Muscle layer of colon (tissue), 2 donors: ENCODE results near the gene ZG16.

ENCODE experiments used
- H3K27ac ChIP-seq: one replicate; pipeline ENCODE4 v1.7.0; 2013; ENCODE audit warnings: low read depth, mild to moderate bottlenecking, low read length, moderate library complexity
- H3K27me3 ChIP-seq, 2 donors: one replicate each; pipeline ENCODE4 v1.7.0; 2013; ENCODE audit warnings: low read length in 2 of 2, mild to moderate bottlenecking in 2 of 2; ENCODE audit not compliant: insufficient read depth in 2 of 2, control insufficient read depth in 1 of 2
- H3K36me3 ChIP-seq: one replicate; pipeline ENCODE4 v1.7.0; 2013; ENCODE audit warnings: mild to moderate bottlenecking, low read length; ENCODE audit not compliant: insufficient read depth
- H3K4me1 ChIP-seq: one replicate; pipeline ENCODE4 v1.7.0; 2013; ENCODE audit warnings: mild to moderate bottlenecking, low read length; ENCODE audit not compliant: insufficient read depth
- H3K4me3 ChIP-seq, 2 donors: one replicate each; pipeline ENCODE4 v1.7.0; 2013; ENCODE audit warnings: low read length in 2 of 2, low read depth in 1 of 2, mild to moderate bottlenecking in 1 of 2, moderate library complexity in 1 of 2
- H3K9ac ChIP-seq: one replicate; pipeline ENCODE4 v1.7.0; 2013; ENCODE audit warnings: low read length
- H3K9me3 ChIP-seq: one replicate; pipeline ENCODE4 v1.7.0; 2013; ENCODE audit warnings: mild to moderate bottlenecking, low read length
- donor health status: abdominal sarcoma.
- donor health status: Adenocarcinoma of cecum.

ZG16 gene

DNA sequence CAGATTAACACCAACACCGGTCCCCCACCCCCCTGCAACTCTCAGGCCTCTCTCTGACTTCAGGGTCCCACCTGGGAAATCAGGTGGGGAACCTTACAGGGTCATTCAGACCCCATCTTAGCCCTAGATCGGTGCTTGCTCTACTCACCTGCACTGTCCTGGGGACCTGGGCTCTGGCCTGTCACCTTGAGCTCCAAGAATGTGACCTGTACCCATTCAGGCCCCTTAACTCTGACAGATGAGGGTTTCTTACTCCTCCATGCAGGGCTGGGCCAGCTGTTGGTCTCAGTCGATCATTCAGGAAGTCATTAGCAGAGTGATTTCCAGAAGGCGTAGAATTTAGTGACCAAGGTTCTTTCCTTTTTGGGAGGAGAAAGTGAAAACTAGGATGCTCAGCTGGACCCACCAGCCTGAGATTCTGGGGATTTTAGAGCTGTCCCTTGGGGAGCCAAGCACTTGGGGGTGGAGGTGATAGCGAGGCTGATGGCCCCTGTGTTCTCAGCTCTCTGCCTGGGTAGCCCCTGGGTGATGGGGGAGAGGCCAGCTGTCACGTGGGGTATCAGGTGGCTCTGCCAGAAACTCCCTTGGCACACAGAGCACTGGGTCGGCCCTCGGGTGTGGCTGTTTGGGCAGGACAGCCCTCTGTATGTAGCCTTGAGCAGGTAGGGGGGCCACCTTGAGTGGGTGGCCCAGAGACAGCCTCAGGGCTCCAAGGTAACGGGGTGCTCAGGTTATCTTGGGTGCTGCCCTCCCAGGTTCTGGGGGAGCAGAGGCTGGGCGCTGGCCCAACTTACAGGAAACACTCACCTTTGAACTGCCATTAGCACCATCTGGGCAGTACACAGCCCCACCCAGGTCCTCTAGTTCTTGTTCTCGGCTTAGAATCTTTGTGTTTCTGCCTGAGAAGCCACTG, 42.9 kb downstream of the ZG16 start:
- peak overlapping the region; percentile 94 for H3K9ac ChIP-seq
- no peaks in the 10 kb centered on the region for H3K9me3 ChIP-seq
- peaks cover 19% of the 10 kb centered on the region for H3K36me3 ChIP-seq
- peak overlapping the region; percentile 99 for H3K27ac ChIP-seq
- H3K27me3 ChIP-seq = no peaks in the 10 kb centered on the region
- peak overlapping the region; percentile 92 to 96 for H3K4me3 ChIP-seq
- H3K4me1 ChIP-seq = peaks cover 66% of the 10 kb centered on the region

DNA sequence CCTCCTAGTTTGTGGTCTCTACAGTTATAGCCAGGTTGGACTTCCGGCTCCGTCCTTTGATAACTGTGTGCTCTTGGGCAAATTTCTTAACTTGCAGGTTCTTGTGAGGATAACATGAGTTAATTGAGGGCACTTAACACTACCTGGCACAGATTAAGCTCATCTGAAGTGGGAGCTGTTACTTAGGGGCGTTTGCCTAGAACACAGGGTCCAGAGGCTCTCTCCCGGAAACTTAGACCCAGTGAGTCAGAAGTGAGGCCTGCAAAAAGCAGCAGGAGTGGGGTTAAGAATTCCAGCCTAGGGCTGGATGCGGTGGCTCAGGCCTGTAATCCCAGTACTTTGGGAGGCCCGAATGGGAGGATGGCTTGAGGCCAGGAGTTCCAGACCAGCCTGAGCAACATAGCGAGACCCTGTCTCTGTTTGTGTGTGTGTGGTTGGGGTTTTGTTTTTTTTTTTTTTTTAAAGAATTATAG, 43.6 kb downstream of the ZG16 start:
- peak overlapping the region; percentile 99 for H3K27ac ChIP-seq
- peaks cover 19% of the 10 kb centered on the region for H3K36me3 ChIP-seq
- H3K27me3 ChIP-seq = no peaks in the 10 kb centered on the region
- H3K4me1 ChIP-seq = peaks cover 69% of the 10 kb centered on the region
- peak overlapping the region; percentile 92 to 96 for H3K4me3 ChIP-seq
- H3K9me3 ChIP-seq = no peaks in the 10 kb centered on the region
- H3K9ac ChIP-seq = peak overlapping the region; percentile 94

DNA sequence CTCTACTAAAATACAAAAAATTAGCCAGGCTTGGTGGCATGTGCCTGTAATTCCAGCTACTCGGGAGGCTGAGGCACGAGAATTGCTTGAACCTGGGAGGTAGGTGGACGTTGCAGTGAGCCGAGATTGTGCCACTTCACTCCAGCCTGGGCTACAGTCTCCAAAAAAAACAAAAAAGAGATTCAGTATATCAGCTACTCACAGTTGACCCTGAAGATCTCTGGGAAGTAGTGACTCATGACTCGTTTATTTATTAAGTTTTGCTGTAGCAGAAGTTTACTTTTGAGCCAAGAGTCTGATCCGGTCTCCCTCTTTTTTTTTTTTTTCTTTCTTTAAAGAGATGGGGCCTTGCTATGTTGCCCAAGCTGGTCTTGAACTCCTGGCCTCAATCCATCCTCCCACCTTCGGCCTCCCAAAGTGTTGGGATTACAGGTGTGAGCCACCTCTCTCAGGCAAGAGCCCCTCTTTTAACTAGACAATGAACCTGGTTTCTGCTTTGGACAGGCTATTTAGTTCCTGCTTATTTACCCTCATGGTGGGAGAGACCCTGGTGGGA, 46.6 kb downstream of the ZG16 start:
- H3K4me3 ChIP-seq = peak overlapping the region in 1 of 2 donors; percentile 25

DNA sequence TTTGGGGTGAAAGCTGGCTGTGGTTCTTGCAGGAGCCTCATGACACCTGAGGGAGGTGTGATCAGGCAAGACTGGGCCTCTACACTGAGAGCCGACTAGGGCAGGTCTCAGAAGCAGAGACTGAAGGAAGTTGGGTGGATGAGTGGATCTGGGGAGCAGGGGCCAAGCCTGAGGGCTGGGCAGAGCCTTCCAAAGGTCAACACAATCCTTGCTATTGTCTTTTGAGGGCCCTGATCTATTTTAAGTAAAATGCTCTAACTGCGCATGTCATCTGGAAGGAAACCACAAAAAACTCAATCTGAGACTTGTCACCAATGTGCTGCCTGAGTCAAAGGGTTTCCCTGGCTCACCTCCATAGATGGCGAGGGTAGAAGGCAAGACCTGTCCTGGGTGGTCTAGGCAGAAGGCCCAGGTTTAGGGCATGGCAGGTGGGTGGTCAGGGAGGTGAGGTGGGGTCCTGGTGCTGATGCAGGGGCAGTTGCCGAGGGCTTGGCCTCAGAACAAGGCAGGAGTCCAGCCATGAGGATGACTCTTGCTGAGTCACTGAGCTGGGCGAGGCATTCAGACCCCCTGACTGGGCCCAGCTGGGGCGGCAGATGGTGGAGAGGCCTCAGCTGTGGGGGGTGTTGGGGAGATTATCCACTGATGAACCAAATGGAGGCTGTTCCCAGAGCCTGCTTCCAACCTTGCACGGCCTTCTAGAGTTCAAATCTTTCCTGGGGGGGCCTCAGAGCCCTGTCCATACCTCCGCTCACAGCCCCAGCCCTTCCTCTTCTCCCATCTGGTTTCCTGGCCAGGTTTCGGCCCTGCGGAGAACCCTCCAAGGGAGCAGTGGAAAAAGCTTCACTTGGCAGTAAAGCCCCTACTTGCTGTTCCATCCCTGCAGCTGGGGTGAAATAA, 47.3 kb downstream of the ZG16 start:
- no peaks in the 10 kb centered on the region for H3K9me3 ChIP-seq
- H3K36me3 ChIP-seq = peaks cover under 1% of the 10 kb centered on the region
- peak overlapping the region; percentile 39 for H3K27ac ChIP-seq
- H3K4me1 ChIP-seq = peaks cover 57% of the 10 kb centered on the region
- H3K9ac ChIP-seq = peak overlapping the region; percentile 1
- H3K4me3 ChIP-seq = peak overlapping the region in 1 of 2 donors; percentile 25
- no peaks in the 10 kb centered on the region for H3K27me3 ChIP-seq

More for the DNA sequence above, 46.6 kb downstream of the ZG16 start:
- Histone ChIP-seq H3K36me3 (peaks cover under 1% of the 10 kb centered on the region), H3K4me1 (peaks cover 56% of the 10 kb centered on the region), H3K27me3 (no peaks in the 10 kb centered on the region), H3K9ac (peak overlapping the region; percentile 1), H3K9me3 (no peaks in the 10 kb centered on the region), H3K27ac (no peak overlapping the region)

GRCh38 chr16:29826342-29826695, 48.3 kb downstream of the ZG16 start:
- H3K4me3 ChIP-seq = no peak overlapping the region
- H3K9me3 ChIP-seq = no peaks in the 10 kb centered on the region
- H3K27me3 ChIP-seq = no peaks in the 10 kb centered on the region
- peaks cover 10% of the 10 kb centered on the region for H3K36me3 ChIP-seq
- H3K4me1 ChIP-seq = peaks cover 53% of the 10 kb centered on the region
- no peak overlapping the region for H3K27ac ChIP-seq
- H3K9ac ChIP-seq = no peak overlapping the region

- Histone ChIP-seq H3K9me3 (no peaks in the 10 kb centered on the region), H3K9ac (no peak overlapping the region), H3K4me3 (no peak overlapping the region), H3K27ac (no peak overlapping the region), H3K36me3 (peaks cover 37% of the 10 kb centered on the region), H3K27me3 (no peaks in the 10 kb centered on the region), H3K4me1 (peaks cover 15% of the 10 kb centered on the region)
These were observed 52.7 kb downstream of the ZG16 start for GRCh38 chr16:29830774-29831173.

- H3K9me3 ChIP-seq = no peaks in the 10 kb centered on the region
- H3K27ac ChIP-seq = no peak overlapping the region
- no peak overlapping the region for H3K9ac ChIP-seq
- H3K4me3 ChIP-seq = no peak overlapping the region
- H3K36me3 ChIP-seq = peaks cover 40% of the 10 kb centered on the region
- peaks cover 10% of the 10 kb centered on the region for H3K4me1 ChIP-seq
- no peaks in the 10 kb centered on the region for H3K27me3 ChIP-seq
These were observed 53.4 kb downstream of the ZG16 start for GRCh38 chr16:29831490-29831889.
